ENCODE measurements around the gene LPAR5. TPM values are rescaled to one million over a fixed set of nuclear protein-coding genes. Genes with fewer than 3 reads are reported as not detected.

The LPAR5 gene
- total and polyA plus RNA-seq, 2 donors, result 2.4 to 3.2 TPM

GRCh38 chr12:6662602-6662905 lies 26.8 kb upstream of the LPAR5 start:
- no peak for DNase-seq (ENCODE audit: low read depth in 6 of 9, low spot score in 9 of 9)
- Histone ChIP-seq H3K27ac (ENCODE audit: low read depth in 1 of 2, low read length in 1 of 2) (peak overlapping the region; percentile 68 to 72), H3K4me3 (ENCODE audit: low read length in 2 of 2) (peak overlapping the region; percentile 77 to 80), H3K9me3 (ENCODE audit: control insufficient read depth in 2 of 2, insufficient read depth in 1 of 2, low read length in 1 of 2) (no peaks in the 10 kb centered on the region), H3K27me3 (ENCODE audit: control insufficient read depth in 2 of 2, insufficient read depth in 1 of 2, low read length in 1 of 2) (no peaks in the 10 kb centered on the region), H3K36me3 (ENCODE audit: control insufficient read depth in 2 of 2, insufficient read depth in 2 of 2, low read length in 1 of 2) (peaks cover 9 to 25% of the 10 kb centered on the region in 2 donors), H3K4me1 (ENCODE audit: control insufficient read depth in 2 of 2, insufficient read depth in 2 of 2, low read length in 2 of 2) (peaks cover 7 to 10% of the 10 kb centered on the region in 2 donors)
- 2% methylated on average over 10 of the region's 10 CpGs for WGBS

GRCh38 chr12:6653987-6654386 lies 18.2 kb upstream of the LPAR5 start:
- WGBS, result 98% methylated on average over 5 of the region's 5 CpGs
- Histone ChIP-seq H3K27me3 (ENCODE audit: control insufficient read depth in 2 of 2, insufficient read depth in 1 of 2, low read length in 1 of 2) (no peaks in the 10 kb centered on the region), H3K36me3 (ENCODE audit: control insufficient read depth in 2 of 2, insufficient read depth in 2 of 2, low read length in 1 of 2) (peaks cover 57 to 79% of the 10 kb centered on the region in 2 donors), H3K4me3 (ENCODE audit: low read length in 2 of 2) (no peak overlapping the region), H3K27ac (ENCODE audit: low read depth in 1 of 2, low read length in 1 of 2) (no peak overlapping the region), H3K4me1 (ENCODE audit: control insufficient read depth in 2 of 2, insufficient read depth in 2 of 2, low read length in 2 of 2) (no peaks in the 10 kb centered on the region), H3K9me3 (ENCODE audit: control insufficient read depth in 2 of 2, insufficient read depth in 1 of 2, low read length in 1 of 2) (no peaks in the 10 kb centered on the region)
- DNase-seq (ENCODE audit: low read depth in 6 of 9, low spot score in 9 of 9), result no peak

GRCh38 chr12:6653342-6653741 lies 17.6 kb upstream of the LPAR5 start:
- Histone ChIP-seq H3K36me3 (ENCODE audit: control insufficient read depth in 2 of 2, insufficient read depth in 2 of 2, low read length in 1 of 2) (peaks cover 61 to 77% of the 10 kb centered on the region in 2 donors), H3K9me3 (ENCODE audit: control insufficient read depth in 2 of 2, insufficient read depth in 1 of 2, low read length in 1 of 2) (no peaks in the 10 kb centered on the region), H3K27ac (ENCODE audit: low read depth in 1 of 2, low read length in 1 of 2) (no peak overlapping the region), H3K4me3 (ENCODE audit: low read length in 2 of 2) (no peak overlapping the region), H3K27me3 (ENCODE audit: control insufficient read depth in 2 of 2, insufficient read depth in 1 of 2, low read length in 1 of 2) (no peaks in the 10 kb centered on the region), H3K4me1 (ENCODE audit: control insufficient read depth in 2 of 2, insufficient read depth in 2 of 2, low read length in 2 of 2) (no peaks in the 10 kb centered on the region)
- DNase-seq (ENCODE audit: low read depth in 6 of 9, low spot score in 9 of 9), result no peak
- 100% methylated on average over 1 of the region's 1 CpG for WGBS

GRCh38 chr12:6652391-6652790 lies 16.6 kb upstream of the LPAR5 start:
- Histone ChIP-seq H3K36me3 (ENCODE audit: control insufficient read depth in 2 of 2, insufficient read depth in 2 of 2, low read length in 1 of 2) (peaks cover 61 to 79% of the 10 kb centered on the region in 2 donors), H3K9me3 (ENCODE audit: control insufficient read depth in 2 of 2, insufficient read depth in 1 of 2, low read length in 1 of 2) (no peaks in the 10 kb centered on the region), H3K27ac (ENCODE audit: low read depth in 1 of 2, low read length in 1 of 2) (no peak overlapping the region), H3K4me3 (ENCODE audit: low read length in 2 of 2) (no peak overlapping the region), H3K27me3 (ENCODE audit: control insufficient read depth in 2 of 2, insufficient read depth in 1 of 2, low read length in 1 of 2) (no peaks in the 10 kb centered on the region), H3K4me1 (ENCODE audit: control insufficient read depth in 2 of 2, insufficient read depth in 2 of 2, low read length in 2 of 2) (no peaks in the 10 kb centered on the region)
- WGBS, result 98% methylated on average over 12 of the region's 12 CpGs
- DNase-seq (ENCODE audit: low read depth in 6 of 9, low spot score in 9 of 9), result no peak

- Histone ChIP-seq H3K36me3 (ENCODE audit: control insufficient read depth in 2 of 2, insufficient read depth in 2 of 2, low read length in 1 of 2) (peaks cover 52 to 65% of the 10 kb centered on the region in 2 donors), H3K4me3 (ENCODE audit: low read length in 2 of 2) (no peak overlapping the region), H3K9me3 (ENCODE audit: control insufficient read depth in 2 of 2, insufficient read depth in 1 of 2, low read length in 1 of 2) (peaks cover 0 to 5% of the 10 kb centered on the region in 2 donors), H3K27me3 (ENCODE audit: control insufficient read depth in 2 of 2, insufficient read depth in 1 of 2, low read length in 1 of 2) (peaks cover 0 to 3% of the 10 kb centered on the region in 2 donors), H3K27ac (ENCODE audit: low read depth in 1 of 2, low read length in 1 of 2) (no peak overlapping the region), H3K4me1 (ENCODE audit: control insufficient read depth in 2 of 2, insufficient read depth in 2 of 2, low read length in 2 of 2) (peaks cover 0 to 6% of the 10 kb centered on the region in 2 donors)
- no peak for DNase-seq (ENCODE audit: low read depth in 6 of 9, low spot score in 9 of 9)
- WGBS, result 97% methylated on average over 8 of the region's 8 CpGs
These were observed 15.1 kb upstream of the LPAR5 start for GRCh38 chr12:6650832-6651231.

- Histone ChIP-seq H3K9me3 (ENCODE audit: control insufficient read depth in 2 of 2, insufficient read depth in 1 of 2, low read length in 1 of 2) (peaks cover 0 to 14% of the 10 kb centered on the region in 2 donors), H3K4me3 (ENCODE audit: low read length in 2 of 2) (peak within 1 kb of the TSS; percentile 37 to 42), H3K36me3 (ENCODE audit: control insufficient read depth in 2 of 2, insufficient read depth in 2 of 2, low read length in 1 of 2) (peaks cover 33% of the 10 kb centered on the region in 2 donors), H3K27me3 (ENCODE audit: control insufficient read depth in 2 of 2, insufficient read depth in 1 of 2, low read length in 1 of 2) (peaks cover 0 to 3% of the 10 kb centered on the region in 2 donors), H3K27ac (ENCODE audit: low read depth in 1 of 2, low read length in 1 of 2) (peak within 1 kb of the TSS in 1 of 2 donors; percentile 2), H3K4me1 (ENCODE audit: control insufficient read depth in 2 of 2, insufficient read depth in 2 of 2, low read length in 2 of 2) (peaks cover 2 to 28% of the 10 kb centered on the region in 2 donors)
- DNase-seq (ENCODE audit: low read depth in 6 of 9, low spot score in 9 of 9), result peak in 2 of 9 donors; percentile 37 to 57
- WGBS, result 7% methylated on average over 38 of the region's 38 CpGs
These were observed 11.4 kb upstream of the LPAR5 start, which contains the start of gene ACRBP for GRCh38 chr12:6647083-6647604. Gene ACRBP (minus strand): TSS chr12:6647432. CDS start chr12:6647366, 66 bp downstream.

GRCh38 chr12:6646276-6647082 lies 10.7 kb upstream of the LPAR5 start:
- Histone ChIP-seq H3K27ac (ENCODE audit: low read depth in 1 of 2, low read length in 1 of 2) (no peak overlapping the region), H3K4me1 (ENCODE audit: control insufficient read depth in 2 of 2, insufficient read depth in 2 of 2, low read length in 2 of 2) (peaks cover 2 to 28% of the 10 kb centered on the region in 2 donors), H3K27me3 (ENCODE audit: control insufficient read depth in 2 of 2, insufficient read depth in 1 of 2, low read length in 1 of 2) (peaks cover 0 to 3% of the 10 kb centered on the region in 2 donors), H3K9me3 (ENCODE audit: control insufficient read depth in 2 of 2, insufficient read depth in 1 of 2, low read length in 1 of 2) (peaks cover 0 to 14% of the 10 kb centered on the region in 2 donors), H3K4me3 (ENCODE audit: low read length in 2 of 2) (peak overlapping the region; percentile 37 to 42), H3K36me3 (ENCODE audit: control insufficient read depth in 2 of 2, insufficient read depth in 2 of 2, low read length in 1 of 2) (peaks cover 26 to 27% of the 10 kb centered on the region in 2 donors)
- WGBS, result 70% methylated on average over 28 of the region's 28 CpGs
- DNase-seq (ENCODE audit: low read depth in 6 of 9, low spot score in 9 of 9), result no peak

GRCh38 chr12:6644903-6645302 lies 9.1 kb upstream of the LPAR5 start:
- Histone ChIP-seq H3K27ac (ENCODE audit: low read depth in 1 of 2, low read length in 1 of 2) (peak overlapping the region in 1 of 2 donors; percentile 61), H3K4me3 (ENCODE audit: low read length in 2 of 2) (no peak overlapping the region), H3K9me3 (ENCODE audit: control insufficient read depth in 2 of 2, insufficient read depth in 1 of 2, low read length in 1 of 2) (peaks cover 0 to 14% of the 10 kb centered on the region in 2 donors), H3K4me1 (ENCODE audit: control insufficient read depth in 2 of 2, insufficient read depth in 2 of 2, low read length in 2 of 2) (peaks cover 2 to 33% of the 10 kb centered on the region in 2 donors), H3K36me3 (ENCODE audit: control insufficient read depth in 2 of 2, insufficient read depth in 2 of 2, low read length in 1 of 2) (peaks cover 11 to 12% of the 10 kb centered on the region in 2 donors), H3K27me3 (ENCODE audit: control insufficient read depth in 2 of 2, insufficient read depth in 1 of 2, low read length in 1 of 2) (peaks cover 0 to 3% of the 10 kb centered on the region in 2 donors)
- no peak for DNase-seq (ENCODE audit: low read depth in 6 of 9, low spot score in 9 of 9)
- 86% methylated on average over 5 of the region's 5 CpGs for WGBS

GRCh38 chr12:6644257-6644596 lies 8.5 kb upstream of the LPAR5 start:
- peak overlapping the region; percentile 58 to 61 for H3K27ac ChIP-seq (ENCODE audit: low read depth in 1 of 2, low read length in 1 of 2)
- H3K4me1 ChIP-seq (ENCODE audit: control insufficient read depth in 2 of 2, insufficient read depth in 2 of 2, low read length in 2 of 2), result peaks cover 2 to 40% of the 10 kb centered on the region in 2 donors
- peaks cover 0 to 3% of the 10 kb centered on the region in 2 donors for H3K27me3 ChIP-seq (ENCODE audit: control insufficient read depth in 2 of 2, insufficient read depth in 1 of 2, low read length in 1 of 2)
- peaks cover 0 to 14% of the 10 kb centered on the region in 2 donors for H3K9me3 ChIP-seq (ENCODE audit: control insufficient read depth in 2 of 2, insufficient read depth in 1 of 2, low read length in 1 of 2)
- DNase-seq (ENCODE audit: low read depth in 6 of 9, low spot score in 9 of 9), result no peak
- WGBS, result 56% methylated on average over 6 of the region's 6 CpGs
- H3K36me3 ChIP-seq (ENCODE audit: control insufficient read depth in 2 of 2, insufficient read depth in 2 of 2, low read length in 1 of 2), result peaks cover 11 to 12% of the 10 kb centered on the region in 2 donors
- no peak overlapping the region for H3K4me3 ChIP-seq (ENCODE audit: low read length in 2 of 2)

Measured in thymus (tissue), 11 donors.